ENCODE measurements around the gene CFAP299. TPM values are rescaled to one million over a fixed set of nuclear protein-coding genes. Genes with fewer than 3 reads are reported as not detected.
"Not testable (repeated sequence)": the region's sequence is repeated elsewhere in the genome, so short reads cannot be mapped to it uniquely, and the experiment has no call there.

The CFAP299 gene
- total RNA-seq, 8 experiments from 2014 or later, result 0.41 to 7.1 (median 0.74) TPM

- peak in 7 of 8 experiments; percentile 6 to 33 (median 20) for ATAC-seq (replicated peaks in 6 of 8)
- Histone ChIP-seq H3K4me1 (replicated peaks in 1 of 2) (no peaks in the 10 kb centered on the region), H3K27ac (no peak overlapping the region), H3K4me3 (peak overlapping the region in 4 of 5 donors; percentile 63 to 98 (median 80))
- in situ Hi-C loops (cut with MboI; ENCODE audit: low pct_unique_long_range_greater_than_20kb in 2 of 9, low sequenced_read_pairs in 9 of 9, unreplicated experiment in 9 of 9), result loop anchor here in 3 of 9 experiments (25.0 kb wide), 3 partner anchors 99 to 1399 kb away; partner anchors contain the start of gene PAQR3 (in 1 of the 3)
- 0 to 34% (median 8%) methylated on average over 1 to 8 of the region's 10 CpGs; no CpG with 5 or more reads in 2 of the 10 experiments for WGBS, 10 experiments
These were observed 1.1 kb downstream of the CFAP299 start for GRCh38 chr4:80336582-80336981.

DNA sequence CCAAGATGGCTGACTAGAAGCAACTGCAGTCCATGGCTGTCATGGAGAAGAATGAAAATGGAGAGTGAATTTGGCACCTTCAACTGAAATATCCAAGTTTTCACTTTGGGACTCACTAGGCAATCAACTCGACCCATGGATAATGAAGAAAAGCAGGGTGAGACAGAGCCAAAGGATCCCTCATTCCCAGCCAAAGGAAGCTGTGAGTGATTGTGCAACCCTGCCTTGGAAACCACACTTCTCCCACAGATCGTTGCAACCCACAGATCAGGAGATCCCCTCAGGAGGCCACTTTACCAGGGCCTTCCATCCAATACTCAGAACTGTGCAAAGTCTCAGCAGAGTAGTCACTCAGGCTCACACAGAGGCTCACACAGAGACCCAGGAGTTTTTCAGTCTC is 4.5 kb downstream of the CFAP299 start:
- ATAC-seq (replicated peaks in 6 of 8), result no peak
- no peak overlapping the region for H3K4me3 ChIP-seq
- in situ Hi-C loops (cut with MboI; ENCODE audit: low pct_unique_long_range_greater_than_20kb in 2 of 9, low sequenced_read_pairs in 9 of 9, unreplicated experiment in 9 of 9), result loop anchor here in 3 of 9 experiments (25.0 kb wide), 3 partner anchors 103 to 1403 kb away; partner anchors contain the start of gene PAQR3 (in 1 of the 3)
- WGBS, 10 experiments, result 0 to 86% (median 50%) methylated on average over 1 to 2 of the region's 2 CpGs; no CpG with 5 or more reads in 4 of the 10 experiments
- H3K4me1 ChIP-seq (replicated peaks in 1 of 2), result no peaks in the 10 kb centered on the region
- no peak overlapping the region for H3K27ac ChIP-seq

- not testable (repeated sequence) for H3K27ac ChIP-seq; H3K4me3 ChIP-seq; ATAC-seq (replicated peaks in 6 of 8); H3K4me1 ChIP-seq (replicated peaks in 1 of 2)
- in situ Hi-C loops (cut with MboI; ENCODE audit: low pct_unique_long_range_greater_than_20kb in 2 of 9, low sequenced_read_pairs in 9 of 9, unreplicated experiment in 9 of 9), result loop anchor here in 3 of 9 experiments (25.0 kb wide), 3 partner anchors 105 to 1405 kb away; partner anchors contain the start of gene PAQR3 (in 1 of the 3)
These were observed 7.2 kb downstream of the CFAP299 start for GRCh38 chr4:80342684-80343083.

DNA sequence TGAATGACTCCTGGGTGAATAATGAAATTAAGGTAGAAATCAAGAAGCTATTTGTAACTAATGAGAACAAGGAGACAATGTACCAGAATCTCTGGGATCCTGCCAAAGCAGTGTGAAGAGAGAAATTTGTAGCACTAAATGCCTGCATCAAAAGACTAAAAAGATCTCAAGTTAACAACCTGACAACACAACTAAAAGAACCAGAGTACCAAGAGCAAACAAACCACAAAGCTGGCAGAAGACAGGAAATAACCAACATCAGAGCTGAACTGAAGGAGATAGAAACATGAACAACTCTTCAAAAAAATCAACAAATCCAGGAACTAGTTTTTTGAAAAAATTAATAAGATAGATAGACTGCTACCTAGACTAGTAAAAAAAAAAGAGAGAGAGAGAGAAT is 8.4 kb downstream of the CFAP299 start:
- H3K4me3 ChIP-seq, result no peak overlapping the region
- no peaks in the 10 kb centered on the region for H3K4me1 ChIP-seq (replicated peaks in 1 of 2)
- in situ Hi-C loops (cut with MboI; ENCODE audit: low pct_unique_long_range_greater_than_20kb in 2 of 9, low sequenced_read_pairs in 9 of 9, unreplicated experiment in 9 of 9), result loop anchor here in 3 of 9 experiments (25.0 kb wide), 3 partner anchors 107 to 1407 kb away; partner anchors contain the start of gene PAQR3 (in 1 of the 3)
- ATAC-seq (replicated peaks in 6 of 8), result no peak
- no peak overlapping the region for H3K27ac ChIP-seq

GRCh38 chr4:80360084-80360483 is 24.6 kb downstream of the CFAP299 start:
- in situ Hi-C loops (cut with MboI; ENCODE audit: low pct_unique_long_range_greater_than_20kb in 2 of 9, low sequenced_read_pairs in 9 of 9, unreplicated experiment in 9 of 9), result loop anchor here in 8 of 9 experiments (10.0 to 25.0 kb wide), 5 partner anchors 452 to 1002 kb away; partner anchors contain the start of gene BMP3 (in 5 of the 8)
- Histone ChIP-seq H3K4me3 (no peak overlapping the region), H3K27ac (no peak overlapping the region), H3K4me1 (replicated peaks in 1 of 2) (no peaks in the 10 kb centered on the region)
- ATAC-seq (replicated peaks in 6 of 8), result no peak
- 28 to 100% (median 61%) methylated on average over 1 to 2 of the region's 3 CpGs; no CpG with 5 or more reads in 4 of the 10 experiments for WGBS, 10 experiments

GRCh38 chr4:80360900-80361299 is 25.4 kb downstream of the CFAP299 start:
- in situ Hi-C loops (cut with MboI; ENCODE audit: low pct_unique_long_range_greater_than_20kb in 2 of 9, low sequenced_read_pairs in 9 of 9, unreplicated experiment in 9 of 9), result loop anchor here in 8 of 9 experiments (10.0 to 25.0 kb wide), 5 partner anchors 451 to 1001 kb away; partner anchors contain the start of gene BMP3 (in 5 of the 8)
- no peak overlapping the region for H3K27ac ChIP-seq
- 22 to 71% (median 46%) methylated on average over 1 to 3 of the region's 3 CpGs; no CpG with 5 or more reads in 1 of the 10 experiments for whole genome bisulfite sequencing, 10 experiments
- peak in 2 of 8 experiments; percentile 29 to 35 for ATAC-seq (replicated peaks in 6 of 8)
- H3K4me3 ChIP-seq, result no peak overlapping the region
- H3K4me1 ChIP-seq (replicated peaks in 1 of 2), result no peaks in the 10 kb centered on the region

- ATAC-seq (replicated peaks in 6 of 8), result peak in 4 of 8 experiments; percentile 16 to 79 (median 76)
- Histone ChIP-seq H3K4me3 (no peak overlapping the region), H3K4me1 (replicated peaks in 1 of 2) (no peaks in the 10 kb centered on the region), H3K27ac (no peak overlapping the region)
- in situ Hi-C loops (cut with MboI; ENCODE audit: low pct_unique_long_range_greater_than_20kb in 2 of 9, low sequenced_read_pairs in 9 of 9, unreplicated experiment in 9 of 9), result loop anchor here in 8 of 9 experiments (10.0 to 25.0 kb wide), 5 partner anchors 451 to 1001 kb away; partner anchors contain the start of gene BMP3 (in 5 of the 8)
- 0 to 92% (median 50%) methylated on average over 1 of the region's 1 CpG; no CpG with 5 or more reads in 1 of the 10 experiments for WGBS, 10 experiments
These were observed 25.9 kb downstream of the CFAP299 start for GRCh38 chr4:80361329-80361900.

DNA sequence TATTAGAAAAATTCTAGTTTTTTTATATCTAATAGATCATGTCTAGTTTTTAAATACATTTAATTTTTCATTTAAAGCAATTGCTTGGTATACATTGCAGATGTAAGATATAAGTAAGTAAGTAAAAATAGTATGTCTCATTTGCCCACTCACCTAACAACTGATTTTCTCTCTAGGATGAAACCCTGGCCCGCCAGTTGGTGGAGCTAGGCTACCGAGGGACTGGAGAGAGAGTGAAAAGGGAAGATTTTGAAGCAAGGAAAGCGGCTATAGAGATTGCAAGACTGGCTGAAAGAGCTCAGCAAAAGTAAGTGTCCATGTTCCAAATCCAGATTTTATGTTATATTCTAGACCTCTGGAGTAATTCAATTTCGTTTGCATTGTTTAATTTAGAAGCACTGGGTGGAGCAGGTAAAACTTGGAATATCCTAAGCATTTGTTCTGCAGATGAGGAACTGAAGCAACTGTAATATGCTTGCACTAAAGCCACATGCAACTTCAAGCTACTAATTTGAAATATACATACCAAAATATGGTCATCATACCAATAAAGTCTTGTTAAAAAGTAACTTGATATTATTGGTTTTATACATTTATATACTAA is 27.1 kb downstream of the CFAP299 start:
- H3K4me1 ChIP-seq (replicated peaks in 1 of 2), result no peaks in the 10 kb centered on the region
- in situ Hi-C loops (cut with MboI; ENCODE audit: low pct_unique_long_range_greater_than_20kb in 2 of 9, low sequenced_read_pairs in 9 of 9, unreplicated experiment in 9 of 9), result loop anchor here in 8 of 9 experiments (10.0 to 25.0 kb wide), 5 partner anchors 450 to 1000 kb away; partner anchors contain the start of gene BMP3 (in 5 of the 8)
- H3K27ac ChIP-seq, result no peak overlapping the region
- WGBS, 10 experiments, result 0 to 50% (median 15%) methylated on average over 1 to 4 of the region's 4 CpGs; no CpG with 5 or more reads in 1 of the 10 experiments
- H3K4me3 ChIP-seq, result no peak overlapping the region
- peak; percentile 44 to 81 (median 57) for ATAC-seq (replicated peaks in 6 of 8)

DNA sequence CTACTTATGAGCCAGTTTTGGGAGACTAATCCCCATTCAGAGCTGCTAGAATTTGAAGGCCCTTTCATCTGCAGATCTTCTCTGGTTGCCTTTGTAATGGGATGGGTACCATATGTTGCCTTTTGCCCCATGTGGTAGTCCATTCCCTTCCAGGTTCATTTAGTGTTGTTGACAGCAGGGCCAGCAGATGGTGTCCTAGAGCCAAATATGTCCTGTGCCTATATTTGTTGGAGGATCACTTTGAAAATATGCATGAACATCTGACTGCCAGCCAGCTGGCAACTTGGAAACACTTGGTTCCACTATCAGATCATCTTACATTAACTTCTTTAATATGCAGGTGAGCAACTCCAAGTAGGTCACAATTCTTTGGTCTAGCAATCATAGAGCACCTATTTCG is 30.4 kb downstream of the CFAP299 start:
- in situ Hi-C loops (cut with MboI; ENCODE audit: low pct_unique_long_range_greater_than_20kb in 2 of 9, low sequenced_read_pairs in 9 of 9, unreplicated experiment in 9 of 9), result loop anchor here (5.0 to 25.0 kb wide), 6 partner anchors 446 to 996 kb away; partner anchors contain the start of gene BMP3 (in 5 of the 9)
- Histone ChIP-seq H3K4me3 (no peak overlapping the region), H3K4me1 (replicated peaks in 1 of 2) (no peaks in the 10 kb centered on the region), H3K27ac (no peak overlapping the region)
- peak in 5 of 8 experiments; percentile 40 to 87 (median 78) for ATAC-seq (replicated peaks in 6 of 8)
- 0 to 100% (median 86%) methylated on average over 1 of the region's 1 CpG; no CpG with 5 or more reads in 4 of the 10 experiments for WGBS, 10 experiments

- Histone ChIP-seq H3K4me3 (no peak overlapping the region), H3K27ac (no peak overlapping the region), H3K4me1 (replicated peaks in 1 of 2) (no peaks in the 10 kb centered on the region)
- in situ Hi-C loops (cut with MboI; ENCODE audit: low pct_unique_long_range_greater_than_20kb in 2 of 9, low sequenced_read_pairs in 9 of 9, unreplicated experiment in 9 of 9), result loop anchor here (5.0 to 25.0 kb wide), 6 partner anchors 445 to 995 kb away; partner anchors contain the start of gene BMP3 (in 5 of the 9)
- ATAC-seq (replicated peaks in 6 of 8), result peak in 1 of 8 experiments; percentile 37
- 33 to 100% (median 93%) methylated on average over 1 to 2 of the region's 2 CpGs; no CpG with 5 or more reads in 1 of the 10 experiments for WGBS, 10 experiments
These were observed 32.2 kb downstream of the CFAP299 start for GRCh38 chr4:80367737-80368136.

DNA sequence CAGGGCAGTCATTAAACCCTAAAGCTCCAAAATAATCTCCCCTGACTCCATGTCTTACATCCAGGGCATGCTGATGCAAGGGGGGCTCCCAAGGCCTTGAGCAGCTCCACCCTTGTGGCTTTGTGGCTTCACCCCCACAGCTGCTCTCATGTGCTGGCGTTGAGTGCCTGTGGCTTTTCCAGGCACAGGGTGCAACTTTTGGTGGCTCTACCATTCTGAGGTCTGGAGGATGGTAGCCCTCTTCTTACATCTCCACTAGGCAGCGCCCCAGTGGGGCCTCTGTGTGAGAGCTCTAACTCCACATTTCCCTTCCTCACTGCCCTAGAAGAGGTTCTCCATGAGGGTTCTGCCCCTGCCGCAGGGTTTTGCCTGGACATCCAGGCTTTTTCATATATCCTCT is 35.1 kb downstream of the CFAP299 start:
- 69 to 100% (median 94%) methylated on average over 1 to 3 of the region's 3 CpGs; no CpG with 5 or more reads in 5 of the 10 experiments for WGBS, 10 experiments
- in situ Hi-C loops (cut with MboI; ENCODE audit: low pct_unique_long_range_greater_than_20kb in 2 of 9, low sequenced_read_pairs in 9 of 9, unreplicated experiment in 9 of 9), result loop anchor here in 8 of 9 experiments (25.0 kb wide), 3 partner anchors 442 to 992 kb away; partner anchors contain the start of gene BMP3 (in 4 of the 8)
- H3K27ac ChIP-seq, result no peak overlapping the region
- H3K4me1 ChIP-seq (replicated peaks in 1 of 2), result no peaks in the 10 kb centered on the region
- ATAC-seq (replicated peaks in 6 of 8), result no peak
- H3K4me3 ChIP-seq, result no peak overlapping the region

DNA sequence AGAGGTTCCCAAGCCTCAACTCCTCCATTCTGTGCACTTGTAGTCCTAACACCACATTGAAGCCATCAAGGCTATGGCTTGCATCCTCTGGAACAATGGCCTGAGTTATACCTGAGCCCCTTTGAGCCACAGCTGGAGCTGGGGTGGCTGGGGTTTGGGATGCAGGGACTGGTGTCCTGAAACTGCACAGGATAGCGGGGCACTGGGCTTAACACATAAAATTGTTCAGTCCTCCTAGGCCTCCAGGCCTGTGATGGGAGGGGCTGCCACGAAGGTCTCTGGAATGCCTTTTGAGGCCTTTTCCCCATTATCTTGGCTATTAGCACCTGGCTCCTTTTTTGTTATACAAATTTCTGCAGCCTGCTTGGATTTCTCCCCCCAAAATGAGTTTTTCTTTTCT is 35.5 kb downstream of the CFAP299 start:
- Histone ChIP-seq H3K27ac (no peak overlapping the region), H3K4me3 (no peak overlapping the region), H3K4me1 (replicated peaks in 1 of 2) (no peaks in the 10 kb centered on the region)
- WGBS, 10 experiments, result 50 to 100% (median 71%) methylated on average over 1 to 2 of the region's 2 CpGs; no CpG with 5 or more reads in 4 of the 10 experiments
- in situ Hi-C loops (cut with MboI; ENCODE audit: low pct_unique_long_range_greater_than_20kb in 2 of 9, low sequenced_read_pairs in 9 of 9, unreplicated experiment in 9 of 9), result loop anchor here in 8 of 9 experiments (25.0 kb wide), 3 partner anchors 441 to 991 kb away; partner anchors contain the start of gene BMP3 (in 4 of the 8)
- ATAC-seq (replicated peaks in 6 of 8), result no peak

Measured in motor neuron (in vitro differentiated cells).